H1 (cell line): ENCODE data around the gene SPPL2B. TPM values are rescaled to one million over a fixed set of nuclear protein-coding genes. Genes with fewer than 3 reads are reported as not detected.

Source experiments
- CBX8 ChIP-seq: fragments of 300-800, 300-1000 bp; sonication (generic); IDR thresholded peaks from 2 replicates; pipeline ENCODE4 v1.7.1; 2016; ENCODE audit warnings: low read depth, low read length, borderline replicate concordance
- polyA plus RNA-seq, 7 experiments: library from polyadenylated mRNA; depleted of rRNA in 3 of 7; stranded (reverse) in 5 of 7; unstranded in 2 of 7; fragments of >200 nt in 5 of 7; fragments of 200-250 nt in 2 of 7; gene quantifications; 1 replicate in 5 of 7; 2 replicates in 1 of 7; 4 replicates in 1 of 7; pipeline versions ENCODE4 v1.2.1 to v1.2.3, GENCODE V29; 2011 to 2013; ENCODE audit warnings: missing spikeins in 2 of 7, mixed read lengths in 2 of 7
- total RNA-seq: library from RNA; stranded (reverse); fragmentation: NEBNext Ultra II Directional; extraction: Animal tissue kit (Norgen Biotek cat#: 25700); gene quantifications from 2 replicates; pipeline ENCODE4 v1.2.1, GENCODE V29; 2021

SPPL2B gene
- total and polyA plus RNA-seq, 2 of the 8 experiments (the other 6 are each of a cell fraction or from before 2014, with no cell fraction given), result 34.8 to 55.7 TPM

DNA sequence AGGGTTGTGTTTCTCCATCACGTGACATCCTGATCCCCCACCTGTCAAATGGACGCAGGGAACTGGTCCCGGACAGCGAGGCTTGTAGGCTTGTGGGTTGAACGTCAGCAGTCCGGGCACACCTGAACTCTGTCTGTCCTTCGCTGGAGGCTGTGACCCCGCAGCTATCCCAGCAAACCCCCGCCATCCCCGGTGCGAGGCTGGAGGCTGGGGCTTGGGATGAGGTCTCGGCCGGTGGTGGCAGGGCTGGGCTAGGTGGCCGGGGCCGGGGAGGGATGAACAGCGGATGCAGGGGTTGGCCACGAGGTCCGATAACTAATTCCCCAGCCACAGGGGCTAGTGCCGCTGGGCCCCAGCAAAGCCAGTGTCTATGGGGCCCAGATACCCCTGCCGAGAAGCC is 8.9 kb upstream of the SPPL2B start (continued):
- TF ChIP-seq CBX8, result no peak
